Keratinocyte (primary cell): ENCODE results near the gene KAT5. TPM values are rescaled to one million over a fixed set of nuclear protein-coding genes. Genes with fewer than 3 reads are reported as not detected.

Source experiments
- DNase-seq: peaks from one replicate; pipeline ENCODE4 v3.0.0-alpha.2; 2011; ENCODE audit warnings: low read depth, missing footprints, low spot score
- FAIRE-seq: peaks from 2 replicates; lab custom pipeline; 2011; peaks lifted over from hg19 to GRCh38; lab: Jason Lieb, UNC
- H2AFZ ChIP-seq: 2 replicates; pipeline ENCODE4 v1.6.0; 2012; ENCODE audit warnings: low read length, control low read depth, inconsistent platforms; ENCODE audit not compliant: control insufficient read depth
- H3K27ac ChIP-seq: 2 replicates; pipeline ENCODE4 v1.5.1; 2011; ENCODE audit warnings: low read length; ENCODE audit not compliant: control insufficient read depth, insufficient read depth
- H3K27me3 ChIP-seq: 3 replicates; pipeline ENCODE4 v1.6.0; 2011; ENCODE audit warnings: low read length; ENCODE audit not compliant: control insufficient read depth, insufficient read depth; ENCODE audit errors: extremely low read depth
- H3K36me3 ChIP-seq, 2 experiments: 2 replicates in 1 of 2; 3 replicates in 1 of 2; pipeline ENCODE4 v1.5.1; 2011; ENCODE audit warnings: low read length in 2 of 2, mild to moderate bottlenecking in 1 of 2; ENCODE audit not compliant: control insufficient read depth in 2 of 2, insufficient read depth in 2 of 2; ENCODE audit errors: extremely low read depth in 1 of 2
- H3K4me1 ChIP-seq: 3 replicates; pipeline ENCODE4 v1.5.1; 2011; ENCODE audit warnings: low read length; ENCODE audit not compliant: control insufficient read depth, insufficient read depth; ENCODE audit errors: extremely low read depth
- H3K4me2 ChIP-seq: 3 replicates; pipeline ENCODE4 v1.6.0; 2011; ENCODE audit warnings: low read depth, low read length; ENCODE audit not compliant: control insufficient read depth, insufficient read depth; ENCODE audit errors: extremely low read depth
- H3K4me3 ChIP-seq, 3 experiments: fragments of 200-600 bp in 1 of 3; sonication (generic) in 1 of 3; 2 replicates in 2 of 3; 3 replicates in 1 of 3; pipeline ENCODE4 v1.5.1; 2011 to 2016; ENCODE audit warnings: low read length in 3 of 3, mild to moderate bottlenecking in 3 of 3, control low read depth in 2 of 3, inconsistent platforms in 1 of 3, low read depth in 1 of 3, mixed read lengths in 1 of 3, mixed run types in 1 of 3, moderate library complexity in 1 of 3; ENCODE audit not compliant: control insufficient read depth in 2 of 3, insufficient read depth in 2 of 3; ENCODE audit errors: extremely low read depth in 1 of 3
- H3K79me2 ChIP-seq: 2 replicates; pipeline ENCODE4 v1.6.0; 2012; ENCODE audit warnings: low read length; ENCODE audit not compliant: control insufficient read depth, insufficient read depth
- H3K9ac ChIP-seq: 3 replicates; pipeline ENCODE4 v1.6.0; 2011; ENCODE audit warnings: low read length; ENCODE audit not compliant: control insufficient read depth, insufficient read depth; ENCODE audit errors: extremely low read depth
- H3K9me1 ChIP-seq: 3 replicates; pipeline ENCODE4 v1.6.0; 2011; ENCODE audit warnings: low read length; ENCODE audit not compliant: control insufficient read depth, insufficient read depth; ENCODE audit errors: extremely low read depth
- H3K9me3 ChIP-seq: 2 replicates; pipeline ENCODE4 v1.5.1; 2012; ENCODE audit warnings: low read depth, low read length; ENCODE audit not compliant: control insufficient read depth
- H4K20me1 ChIP-seq: 3 replicates; pipeline ENCODE4 v1.6.0; 2011; ENCODE audit warnings: low read length; ENCODE audit not compliant: control insufficient read depth, insufficient read depth; ENCODE audit errors: extremely low read depth
- EZH2 ChIP-seq: IDR thresholded peaks from one replicate; pipeline ENCODE4 v1.6.1; 2012; ENCODE audit warnings: inconsistent platforms, mild to moderate bottlenecking, low read length, moderate library complexity
- dilution Hi-C: fragments of 300-500 bp; cut with MboI; formaldehyde crosslinking; loops from one replicate; pipeline ENCODE4 v1.7.0; 2020; ENCODE audit warnings: low sequenced_read_pairs; ENCODE audit not compliant: extremely low pct_ligation_motif_present
- polyA plus RNA-seq, 5 experiments: library from polyadenylated mRNA; depleted of rRNA in 3 of 5; stranded (reverse) in 3 of 5; stranded (forward) in 1 of 5; unstranded in 1 of 5; fragments of >200 nt; gene quantifications; 1 replicate in 1 of 5; 2 replicates in 3 of 5; 3 replicates in 1 of 5; pipeline versions ENCODE4 v1.2.1 to v1.2.3, GENCODE V29; 2011 to 2012; ENCODE audit warnings: missing spikeins in 2 of 5, low read depth in 1 of 5, low replicate concordance in 1 of 5
- TF ChIP-seq, protein P1 (sequence below), 3 experiments: IDR thresholded peaks in 1 of 3; conservative IDR thresholded peaks in 1 of 3; optimal IDR thresholded peaks in 1 of 3; 2 replicates in 2 of 3; 3 replicates in 1 of 3; pipeline versions ENCODE3 to v1.5.1; 2011; ENCODE audit warnings: low read length in 3 of 3, mild to moderate bottlenecking in 3 of 3, moderate library complexity in 2 of 3, control low read depth in 1 of 3, inconsistent platforms in 1 of 3; ENCODE audit not compliant: insufficient read depth in 2 of 3; ENCODE audit errors: extremely low read depth in 1 of 3

The KAT5 gene
- polyA plus RNA-seq, 1 donor (not counting 4 experiments of a cell fraction or from before 2014, with no cell fraction given), result 26.8 TPM

DNA sequence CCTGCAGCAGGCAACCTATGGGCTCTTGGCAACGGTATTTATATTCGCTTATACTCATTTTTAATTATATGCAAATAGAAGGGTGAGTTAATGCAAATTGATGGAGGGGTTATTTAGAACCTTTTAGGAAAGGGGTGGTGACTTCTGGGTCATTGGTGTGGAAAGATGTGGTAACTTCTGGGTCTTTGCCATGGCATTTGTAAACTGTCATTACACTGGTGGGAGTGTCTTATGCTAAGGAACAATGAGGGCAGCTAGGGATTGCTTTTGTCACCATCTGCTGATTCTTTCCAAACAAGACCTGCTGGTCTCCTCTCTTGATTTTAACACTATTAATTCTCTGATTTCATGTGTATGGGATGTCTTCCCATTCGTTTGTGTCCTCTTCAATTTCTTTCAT, 11.7 kb upstream of the KAT5 start:
- dilution Hi-C loops, result no loop called here
- no peak for DNase-seq
- H3K9ac ChIP-seq, result no peak overlapping the region

DNA sequence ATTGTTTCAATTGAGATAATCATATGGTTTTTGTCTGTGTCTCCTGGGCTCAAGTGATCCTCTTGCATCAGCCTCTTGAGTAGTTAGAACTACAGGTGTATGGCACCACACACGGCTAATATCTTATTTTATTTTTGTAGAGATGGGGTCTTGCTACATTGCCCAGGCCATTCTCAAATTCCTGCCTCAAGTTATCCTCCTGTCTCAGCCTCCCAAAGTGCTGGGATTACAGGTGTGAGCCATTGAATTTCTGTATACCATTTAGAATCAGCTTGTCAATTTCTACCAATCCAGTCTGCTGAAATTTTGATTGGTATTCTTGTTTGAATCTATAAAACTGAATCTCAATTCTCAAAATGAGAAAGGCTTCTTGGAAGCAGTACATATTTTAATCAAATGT, 10.4 kb upstream of the KAT5 start:
- FAIRE-seq (no peak), DNase-seq (no peak)
- TF ChIP-seq, protein P1, sequence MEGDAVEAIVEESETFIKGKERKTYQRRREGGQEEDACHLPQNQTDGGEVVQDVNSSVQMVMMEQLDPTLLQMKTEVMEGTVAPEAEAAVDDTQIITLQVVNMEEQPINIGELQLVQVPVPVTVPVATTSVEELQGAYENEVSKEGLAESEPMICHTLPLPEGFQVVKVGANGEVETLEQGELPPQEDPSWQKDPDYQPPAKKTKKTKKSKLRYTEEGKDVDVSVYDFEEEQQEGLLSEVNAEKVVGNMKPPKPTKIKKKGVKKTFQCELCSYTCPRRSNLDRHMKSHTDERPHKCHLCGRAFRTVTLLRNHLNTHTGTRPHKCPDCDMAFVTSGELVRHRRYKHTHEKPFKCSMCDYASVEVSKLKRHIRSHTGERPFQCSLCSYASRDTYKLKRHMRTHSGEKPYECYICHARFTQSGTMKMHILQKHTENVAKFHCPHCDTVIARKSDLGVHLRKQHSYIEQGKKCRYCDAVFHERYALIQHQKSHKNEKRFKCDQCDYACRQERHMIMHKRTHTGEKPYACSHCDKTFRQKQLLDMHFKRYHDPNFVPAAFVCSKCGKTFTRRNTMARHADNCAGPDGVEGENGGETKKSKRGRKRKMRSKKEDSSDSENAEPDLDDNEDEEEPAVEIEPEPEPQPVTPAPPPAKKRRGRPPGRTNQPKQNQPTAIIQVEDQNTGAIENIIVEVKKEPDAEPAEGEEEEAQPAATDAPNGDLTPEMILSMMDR (optimal IDR thresholded peaks at IDR 0.05 in 1 of 3, IDR thresholded peaks at IDR 0.05 in 1 of 3, conservative IDR thresholded peaks at IDR 0.05 in 1 of 3; ENCODE audit: extremely low read depth in 1 of 3, insufficient read depth in 2 of 3, low read length in 3 of 3), result no peak
- no peak for TF ChIP-seq EZH2
- Histone ChIP-seq H3K36me3 (no peaks in the 10 kb centered on the region), H3K79me2 (no peaks in the 10 kb centered on the region), H3K4me1 (no peaks in the 10 kb centered on the region), H3K9me3 (no peaks in the 10 kb centered on the region), H3K4me3 (no peak overlapping the region), H3K27ac (no peak overlapping the region), H3K9ac (no peak overlapping the region), H3K9me1 (no peaks in the 10 kb centered on the region), H3K27me3 (no peaks in the 10 kb centered on the region), H3K4me2 (no peak overlapping the region), H4K20me1 (no peaks in the 10 kb centered on the region), H2AFZ (no peak overlapping the region)
- dilution Hi-C loops, result no loop called here

More for the DNA sequence above, 11.7 kb upstream of the KAT5 start:
- FAIRE-seq, result no peak
- Histone ChIP-seq H2AFZ (no peak overlapping the region), H3K9me1 (no peaks in the 10 kb centered on the region), H3K4me2 (no peak overlapping the region), H3K4me1 (no peaks in the 10 kb centered on the region), H3K36me3 (no peaks in the 10 kb centered on the region), H3K27ac (no peak overlapping the region), H3K27me3 (no peaks in the 10 kb centered on the region), H3K9me3 (no peaks in the 10 kb centered on the region), H4K20me1 (no peaks in the 10 kb centered on the region), H3K79me2 (no peaks in the 10 kb centered on the region), H3K4me3 (no peak overlapping the region)
- TF ChIP-seq, protein P1 (optimal IDR thresholded peaks at IDR 0.05 in 1 of 3, IDR thresholded peaks at IDR 0.05 in 1 of 3, conservative IDR thresholded peaks at IDR 0.05 in 1 of 3; ENCODE audit: extremely low read depth in 1 of 3, insufficient read depth in 2 of 3, low read length in 3 of 3), result no peak
- no peak for TF ChIP-seq EZH2
